AG04450 (cell line): ENCODE measurements around the gene MED27. TPM values are rescaled to one million over a fixed set of nuclear protein-coding genes. Genes with fewer than 3 reads are reported as not detected.

Experiments used
- CTCF ChIA-PET: fragments of 300-600, 350-600 bp; formaldehyde crosslinking; extraction: SDS; loops from one replicate; lab custom pipeline; 2022; ENCODE audit warnings: antibody characterized with exemption, inconsistent platforms; lab: Charles Lee
- POLR2A ChIA-PET: fragments of 350-600 bp; formaldehyde crosslinking; extraction: SDS; loops from one replicate; lab custom pipeline; 2021; ENCODE audit warnings: antibody characterized with exemption, inconsistent platforms; lab: Yijun Ruan, JAX
- DNase-seq: peaks from one replicate; pipeline ENCODE4 v3.0.0-alpha.2; 2011; ENCODE audit warnings: low read depth, low spot score
- H3K27ac ChIP-seq: one replicate; pipeline ENCODE4 v1.5.1; 2012; ENCODE audit warnings: low read depth, low read length, control low read depth
- H3K27me3 ChIP-seq: one replicate; pipeline ENCODE4 v1.6.0; 2012; ENCODE audit warnings: low read length; ENCODE audit not compliant: control insufficient read depth, insufficient read depth
- H3K4me3 ChIP-seq: 2 replicates; pipeline ENCODE4 v1.5.1; 2011; ENCODE audit warnings: mild to moderate bottlenecking, low read depth, low read length, control low read depth
- H3K9me3 ChIP-seq: 2 replicates; pipeline ENCODE4 v1.5.1; 2012; ENCODE audit warnings: low read length; ENCODE audit not compliant: control insufficient read depth, insufficient read depth
- polyA plus RNA-seq: library from polyadenylated mRNA; depleted of rRNA; stranded (reverse); fragments of >200 nt; gene quantifications from 2 replicates; pipeline ENCODE4 v1.2.3, GENCODE V29; 2011; rRNA removed
- TF ChIP-seq, protein P1 (sequence below): IDR thresholded peaks from 2 replicates; pipeline ENCODE4 v1.5.1; 2011; ENCODE audit warnings: low read depth, low read length, control low read depth, inconsistent platforms

Gene MED27
- polyA plus RNA-seq, 1 experiment: 36.6 TPM

DNA sequence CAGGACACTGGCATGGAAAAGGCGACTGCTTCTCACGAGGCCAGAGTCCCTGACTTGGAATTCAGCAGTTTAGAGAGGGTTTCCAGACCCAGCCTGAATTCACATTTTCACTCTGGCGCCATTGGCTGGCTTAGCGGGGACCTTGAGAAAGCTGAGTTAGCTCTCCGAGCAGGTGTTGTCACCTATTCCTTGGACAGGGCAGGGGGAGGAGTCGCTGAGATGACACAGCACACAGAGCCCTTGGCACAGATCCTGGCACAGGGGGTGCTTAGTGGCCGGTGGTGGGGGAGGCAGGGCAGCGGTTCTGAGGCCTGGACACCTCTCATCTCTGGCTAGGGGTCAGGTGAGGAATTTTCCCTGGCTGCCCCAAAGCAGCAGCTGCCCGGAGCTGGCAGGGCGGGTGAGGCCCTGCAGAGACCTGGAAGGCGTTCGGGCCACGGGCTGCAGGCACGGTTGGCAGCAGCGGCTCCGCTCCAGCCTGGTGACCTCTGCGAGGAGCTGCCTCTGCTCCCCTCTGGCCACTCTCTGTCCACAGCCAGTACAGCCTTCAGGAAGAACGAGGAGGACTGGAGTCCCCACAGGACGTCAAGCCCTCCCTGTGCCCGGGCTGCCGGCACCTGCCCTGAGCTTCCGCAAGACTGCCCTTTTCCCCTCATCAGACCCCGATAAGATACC is 267.4 kb downstream of the MED27 start:
- Histone ChIP-seq H3K9me3 (no peaks in the 10 kb centered on the region; the same call in 1 of the 2 replicates), H3K4me3 (no peak overlapping the region), H3K27me3 (peaks cover 50% of the 10 kb centered on the region), H3K27ac (no peak overlapping the region)
- TF ChIP-seq, protein P1, sequence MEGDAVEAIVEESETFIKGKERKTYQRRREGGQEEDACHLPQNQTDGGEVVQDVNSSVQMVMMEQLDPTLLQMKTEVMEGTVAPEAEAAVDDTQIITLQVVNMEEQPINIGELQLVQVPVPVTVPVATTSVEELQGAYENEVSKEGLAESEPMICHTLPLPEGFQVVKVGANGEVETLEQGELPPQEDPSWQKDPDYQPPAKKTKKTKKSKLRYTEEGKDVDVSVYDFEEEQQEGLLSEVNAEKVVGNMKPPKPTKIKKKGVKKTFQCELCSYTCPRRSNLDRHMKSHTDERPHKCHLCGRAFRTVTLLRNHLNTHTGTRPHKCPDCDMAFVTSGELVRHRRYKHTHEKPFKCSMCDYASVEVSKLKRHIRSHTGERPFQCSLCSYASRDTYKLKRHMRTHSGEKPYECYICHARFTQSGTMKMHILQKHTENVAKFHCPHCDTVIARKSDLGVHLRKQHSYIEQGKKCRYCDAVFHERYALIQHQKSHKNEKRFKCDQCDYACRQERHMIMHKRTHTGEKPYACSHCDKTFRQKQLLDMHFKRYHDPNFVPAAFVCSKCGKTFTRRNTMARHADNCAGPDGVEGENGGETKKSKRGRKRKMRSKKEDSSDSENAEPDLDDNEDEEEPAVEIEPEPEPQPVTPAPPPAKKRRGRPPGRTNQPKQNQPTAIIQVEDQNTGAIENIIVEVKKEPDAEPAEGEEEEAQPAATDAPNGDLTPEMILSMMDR: no peak
- DNase-seq: no peak
- ChIA-PET CTCF (no interaction called here), POLR2A (no interaction called here)

DNA sequence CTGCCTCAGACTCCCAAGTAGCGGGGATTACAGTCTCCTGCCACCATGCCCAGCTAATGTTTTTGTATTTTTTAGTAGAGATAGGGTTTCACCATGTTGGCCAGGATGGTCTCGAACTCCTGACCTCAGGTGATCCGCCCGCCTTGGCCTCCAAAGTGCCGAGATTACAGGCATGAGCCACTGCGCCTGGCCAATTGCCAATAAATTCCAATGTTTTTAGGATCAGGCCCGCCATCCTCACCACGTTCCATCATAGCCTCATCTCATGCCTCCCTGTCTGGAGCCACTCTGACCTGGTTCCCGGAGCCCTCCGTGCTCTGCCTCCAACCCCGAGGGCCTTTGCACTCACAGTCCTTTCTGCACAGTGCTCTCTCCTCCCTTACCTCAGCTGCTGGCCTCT is 268.3 kb downstream of the MED27 start:
- POLR2A ChIA-PET: no interaction called here
- Histone ChIP-seq H3K27me3 (peaks cover 50% of the 10 kb centered on the region), H3K9me3 (no peaks in the 10 kb centered on the region; the same call in 1 of the 2 replicates), H3K4me3 (no peak overlapping the region), H3K27ac (no peak overlapping the region)
- no peak for DNase-seq
- CTCF ChIA-PET: no interaction called here
- TF ChIP-seq, protein P1: no peak

DNA sequence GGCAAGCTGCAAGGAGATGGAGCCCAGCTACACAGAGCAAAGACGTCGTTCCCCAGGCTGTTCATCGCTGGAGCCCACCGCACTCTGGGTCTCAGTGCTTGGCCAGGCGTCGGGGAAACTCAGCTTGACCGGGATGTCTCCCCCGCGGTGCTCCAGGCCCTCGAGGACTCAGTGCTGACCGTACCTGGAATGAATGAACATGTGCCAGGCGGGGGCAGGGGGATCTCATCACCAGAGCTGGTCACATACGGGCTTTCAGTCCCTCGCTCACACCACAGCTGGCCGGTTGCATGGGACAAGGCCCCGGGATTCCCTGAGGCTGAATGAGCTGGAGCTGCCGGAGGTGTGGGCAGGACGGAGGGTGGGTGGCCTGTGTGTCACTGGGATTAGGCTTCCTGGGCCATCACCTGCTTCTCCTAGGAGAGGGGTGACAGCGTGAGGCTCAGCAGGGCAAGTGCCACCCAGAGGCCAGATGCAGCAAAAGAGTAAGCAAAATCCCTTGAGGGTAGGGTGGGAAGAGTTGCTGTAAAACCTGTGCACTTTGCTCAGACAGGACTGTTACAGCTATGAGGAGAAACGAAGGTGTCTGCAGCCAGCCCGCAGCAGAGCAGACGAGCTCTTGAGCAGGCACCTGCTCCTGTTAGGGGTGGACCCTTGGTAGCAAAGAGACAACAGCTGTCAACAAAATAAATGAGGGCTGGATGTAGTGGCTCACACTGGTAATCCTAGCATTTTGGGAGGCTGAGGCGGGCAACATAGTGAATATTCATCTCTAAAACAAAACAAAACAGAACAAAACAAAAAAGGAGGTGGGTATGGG is 269.1 kb downstream of the MED27 start:
- ChIA-PET POLR2A (interaction anchor here (0.6 kb wide), 1 partner anchor 263 kb away, joined by 3 read pairs; no protein-coding TSS in a partner anchor), CTCF (no interaction called here)
- Histone ChIP-seq H3K27ac (no peak overlapping the region), H3K4me3 (no peak overlapping the region), H3K27me3 (peaks cover 51% of the 10 kb centered on the region), H3K9me3 (no peaks in the 10 kb centered on the region; the same call in 1 of the 2 replicates)
- no peak for DNase-seq
- TF ChIP-seq, protein P1: no peak

Other genes with a start within 250 kb of the MED27 start
- 0.93 and 1.3 TPM in 2 replicates for gene NTNG2, start 82.2 kb upstream of the MED27 start, polyA plus RNA-seq